ENCODE results near the gene VEZT.

- TF ChIP-seq EZH2 (IDR thresholded peaks at IDR 0.05; ENCODE audit: low read length, missing control alignments), result no peak
- no peak for TF ChIP-seq CTCF (conservative IDR thresholded peaks at IDR 0.05 in 1 of 2, IDR thresholded peaks at IDR 0.05 in 1 of 2; ENCODE audit: low read depth in 1 of 2, low read length in 2 of 2)
Observed at GRCh38 chr12:95205016-95205624, 12.5 kb upstream of the VEZT start.
